Endothelial cell of coronary artery (primary cell): Measurements from ENCODE around the gene CHST15. TPM values are rescaled to one million over a fixed set of nuclear protein-coding genes. Genes with fewer than 3 reads are reported as not detected.

ENCODE experiments used
- total RNA-seq: library from RNA; depleted of rRNA; stranded (reverse); fragments of >200 nt; gene quantifications from 2 replicates; pipeline ENCODE4 v1.2.3, GENCODE V29; 2014

The CHST15 gene, protein sequence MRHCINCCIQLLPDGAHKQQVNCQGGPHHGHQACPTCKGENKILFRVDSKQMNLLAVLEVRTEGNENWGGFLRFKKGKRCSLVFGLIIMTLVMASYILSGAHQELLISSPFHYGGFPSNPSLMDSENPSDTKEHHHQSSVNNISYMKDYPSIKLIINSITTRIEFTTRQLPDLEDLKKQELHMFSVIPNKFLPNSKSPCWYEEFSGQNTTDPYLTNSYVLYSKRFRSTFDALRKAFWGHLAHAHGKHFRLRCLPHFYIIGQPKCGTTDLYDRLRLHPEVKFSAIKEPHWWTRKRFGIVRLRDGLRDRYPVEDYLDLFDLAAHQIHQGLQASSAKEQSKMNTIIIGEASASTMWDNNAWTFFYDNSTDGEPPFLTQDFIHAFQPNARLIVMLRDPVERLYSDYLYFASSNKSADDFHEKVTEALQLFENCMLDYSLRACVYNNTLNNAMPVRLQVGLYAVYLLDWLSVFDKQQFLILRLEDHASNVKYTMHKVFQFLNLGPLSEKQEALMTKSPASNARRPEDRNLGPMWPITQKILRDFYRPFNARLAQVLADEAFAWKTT
- total RNA-seq, result 22.0 and 33.4 TPM in 2 replicates

DNA sequence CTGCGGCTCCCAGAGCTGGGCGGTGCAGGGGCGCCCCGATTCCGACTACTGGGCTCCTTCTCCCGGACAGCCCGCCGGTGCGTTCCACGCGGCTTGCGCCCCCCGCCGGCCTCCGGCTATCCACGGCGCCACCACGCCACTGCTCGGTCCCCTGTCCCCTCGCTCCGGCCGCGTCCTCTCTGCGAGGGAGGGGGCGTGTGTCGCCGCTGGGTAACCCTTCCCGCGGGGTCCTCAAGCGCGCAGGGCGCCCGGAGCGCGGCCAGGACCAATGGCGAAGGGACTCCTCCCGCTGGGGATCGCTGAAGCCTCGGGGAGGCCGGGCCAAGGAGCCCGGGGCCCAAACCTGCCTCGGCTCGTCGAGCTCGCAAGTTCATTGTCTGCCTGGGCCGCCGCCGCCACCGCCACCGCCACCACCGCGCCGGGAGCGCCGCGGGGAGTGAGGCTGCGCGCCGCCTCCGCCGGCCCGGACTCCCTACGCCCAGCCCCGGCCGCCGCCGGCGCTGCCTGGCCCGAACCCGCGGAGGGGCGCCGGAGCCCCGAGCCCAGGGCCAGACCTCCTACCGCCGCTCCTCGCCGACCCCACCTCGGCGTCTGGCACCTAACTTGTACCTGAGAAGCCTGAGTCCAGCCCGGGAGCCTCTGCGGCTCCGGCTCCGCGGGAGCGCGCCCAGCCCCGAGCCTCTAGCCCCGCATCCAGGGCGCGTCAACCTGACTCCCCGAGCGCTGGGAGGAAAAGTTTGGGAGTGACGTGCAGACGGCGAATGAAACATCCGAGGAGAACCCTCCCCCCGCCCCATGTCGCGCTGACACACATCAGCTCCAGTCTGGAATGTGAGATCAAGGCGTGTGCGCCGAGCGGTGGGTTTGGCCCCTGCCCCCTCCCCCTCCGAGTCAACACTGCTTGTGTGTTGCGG, at the start of gene CHST15:
Gene CHST15 (minus strand): TSS at position 739 of the 914 bp plus-strand sequence. CDS start 47,386 bp downstream, outside the sequence.

Other genes starting within 250 kb of the CHST15 start
- 0.45 and 5.1 TPM in 2 replicates for gene CPXM2, start 201.8 kb downstream of the CHST15 start, total RNA-seq